GM19238 (cell line): Measurements from ENCODE around the gene RAPGEF1.
A peak's percentile ranks its signal among the peaks of the same experiment; 100 is the strongest.
"Not testable (repeated sequence)": the region's sequence is repeated elsewhere in the genome, so short reads cannot be mapped to it uniquely, and the experiment has no call there.

Source experiments
- DNase-seq: peaks from one replicate; pipeline ENCODE4 v3.0.0; 2011; ENCODE audit warnings: low spot score; ENCODE audit not compliant: insufficient read length

The RAPGEF1 gene

GRCh38 chr9:131692612-131693562, 47.0 kb downstream of the RAPGEF1 start:
- no peak for DNase-seq

- no peak for DNase-seq
Observed at GRCh38 chr9:131691969-131692611, 47.8 kb downstream of the RAPGEF1 start.

GRCh38 chr9:131690941-131691573, 48.8 kb downstream of the RAPGEF1 start:
- DNase-seq: no peak

GRCh38 chr9:131690462-131690861, 49.4 kb downstream of the RAPGEF1 start:
- DNase-seq: no peak

GRCh38 chr9:131688377-131688776, 51.5 kb downstream of the RAPGEF1 start:
- DNase-seq: no peak

GRCh38 chr9:131685753-131686706, 53.8 kb downstream of the RAPGEF1 start:
- no peak for DNase-seq

- not testable (repeated sequence) for DNase-seq
Observed at GRCh38 chr9:131683094-131683493, 56.8 kb downstream of the RAPGEF1 start.

- no peak for DNase-seq
Observed at GRCh38 chr9:131682261-131682660, 57.6 kb downstream of the RAPGEF1 start.

- DNase-seq: not testable (repeated sequence)
Observed at GRCh38 chr9:131681826-131682225, 58.0 kb downstream of the RAPGEF1 start.

- not testable (repeated sequence) for DNase-seq
Observed at GRCh38 chr9:131681108-131681507, 58.8 kb downstream of the RAPGEF1 start.

GRCh38 chr9:131679261-131680020, 60.4 kb downstream of the RAPGEF1 start:
- DNase-seq: no peak

- DNase-seq: peak; percentile 73
Observed at GRCh38 chr9:131678499-131679111, 61.3 kb downstream of the RAPGEF1 start.

GRCh38 chr9:131677444-131678180, 62.3 kb downstream of the RAPGEF1 start:
- no peak for DNase-seq

- no peak for DNase-seq
Observed at GRCh38 chr9:131677049-131677443, 62.8 kb downstream of the RAPGEF1 start.

GRCh38 chr9:131676431-131676972, 63.4 kb downstream of the RAPGEF1 start:
- DNase-seq: no peak

- no peak for DNase-seq
Observed at GRCh38 chr9:131675437-131676022, 64.3 kb downstream of the RAPGEF1 start.

GRCh38 chr9:131674425-131675421, 65.2 kb downstream of the RAPGEF1 start:
- no peak for DNase-seq
